A549 (cell line): Measurements from ENCODE around the gene POU4F3. TPM values are rescaled to one million over a fixed set of nuclear protein-coding genes. Genes with fewer than 3 reads are reported as not detected.

Experiments used
- ATAC-seq, 2 experiments: fragments of 200-7000 bp in 1 of 2; fragments of >200 bp in 1 of 2; cut with Nextera tagmentation in 1 of 2; cut with Tn5 transposase in 1 of 2; 3 replicates each; pipeline versions ENCODE4 v1.8.0 to v1.9.1; 2018 to 2020; ENCODE audit warnings: mild to moderate bottlenecking in 1 of 2, moderate library complexity in 1 of 2
- CTCF ChIA-PET: fragments of 300-600 bp; sonication (Branson Sonifier 250); formaldehyde crosslinking; extraction: SDS; loops from one replicate; lab custom pipeline; 2021; ENCODE audit warnings: antibody characterized with exemption, inconsistent platforms; lab: Yijun Ruan, JAX
- POLR2A ChIA-PET: fragments of 350-600 bp; formaldehyde crosslinking; extraction: SDS; loops from one replicate; lab custom pipeline; 2021; ENCODE audit warnings: antibody characterized with exemption, inconsistent platforms; lab: Yijun Ruan, JAX
- DNase-seq, 2 experiments: peaks; one replicate each; pipeline versions ENCODE4 v3.0.0 to v3.0.0-alpha.2; 2011 to 2016; ENCODE audit warnings: low read depth in 1 of 2, low spot score in 1 of 2
- FAIRE-seq: peaks from 2 replicates; lab custom pipeline; 2011; peaks lifted over from hg19 to GRCh38; lab: Jason Lieb, UNC
- H3K27ac ChIP-seq, 2 experiments: fragments of >200 bp; sonication (Bioruptor Twin); formaldehyde crosslinking; 3 replicates each; pipeline ENCODE4 v1.5.1; 2016 to 2017
- H3K4me1 ChIP-seq: fragments of >200 bp; sonication (Bioruptor Twin); formaldehyde crosslinking; 3 replicates; pipeline ENCODE4 v1.6.1; 2016
- H3K4me2 ChIP-seq: fragments of >200 bp; sonication (Bioruptor Twin); formaldehyde crosslinking; 3 replicates; pipeline ENCODE4 v1.6.1; 2016
- H3K4me3 ChIP-seq: fragments of >200 bp; sonication (Bioruptor Twin); formaldehyde crosslinking; 3 replicates; pipeline ENCODE4 v1.5.1; 2016
- H3K9me3 ChIP-seq: fragments of >200 bp; sonication (Bioruptor Twin); formaldehyde crosslinking; 3 replicates; pipeline ENCODE4 v1.6.1; 2016
- ATOH8 ChIP-seq: fragments of 250-450 bp; sonication (Bioruptor Pico); IDR thresholded peaks from 2 replicates; pipeline ENCODE4 v1.5.0; 2020; ENCODE audit warnings: low read depth, mild to moderate bottlenecking, moderate library complexity
- CHD4 ChIP-seq: fragments of 200-600 bp; sonication (generic); IDR thresholded peaks from 2 replicates; pipeline ENCODE4 v1.6.1; 2016; ENCODE audit warnings: antibody characterized with exemption, mild to moderate bottlenecking, borderline replicate concordance
- CTCF ChIP-seq: fragments of >200 bp; sonication (Bioruptor Twin); formaldehyde crosslinking; IDR thresholded peaks from 3 replicates; pipeline ENCODE4 v1.5.1; 2016
- E2F6 ChIP-seq: IDR thresholded peaks from 2 replicates; pipeline ENCODE4 v1.6.1; 2012; ENCODE audit warnings: low read depth, borderline replicate concordance
- EHMT2 ChIP-seq: fragments of 200-600 bp; sonication (generic); IDR thresholded peaks from 2 replicates; pipeline ENCODE4 v1.6.1; 2016; ENCODE audit warnings: antibody characterized with exemption, low read depth, mild to moderate bottlenecking, moderate library complexity
- EP300 ChIP-seq, 2 experiments: fragments of >200 bp; sonication (Bioruptor Twin); formaldehyde crosslinking; IDR thresholded peaks; 2 replicates in 1 of 2; 3 replicates in 1 of 2; pipeline ENCODE4 v1.6.1; 2016 to 2017
- FOSB ChIP-seq: fragments of 250-450 bp; sonication (Bioruptor Pico); IDR thresholded peaks from 2 replicates; pipeline ENCODE4 v1.5.0; 2020; ENCODE audit warnings: mild to moderate bottlenecking, moderate library complexity
- HEYL ChIP-seq: fragments of 250-450 bp; sonication (Bioruptor Pico); IDR thresholded peaks from 2 replicates; pipeline ENCODE4 v1.8.0; 2021; ENCODE audit warnings: mild to moderate bottlenecking, moderate library complexity
- HMGXB4 ChIP-seq: fragments of 250-450 bp; sonication (Bioruptor Pico); IDR thresholded peaks from 2 replicates; pipeline ENCODE4 v1.5.0; 2021; ENCODE audit warnings: mild to moderate bottlenecking, moderate library complexity, borderline replicate concordance
- HOXB5 ChIP-seq: fragments of 250-450 bp; sonication (Bioruptor Pico); IDR thresholded peaks from 2 replicates; pipeline ENCODE4 v1.5.0; 2020; ENCODE audit warnings: mild to moderate bottlenecking, moderate library complexity
- JUN ChIP-seq, 2 experiments: fragments of >200 bp; sonication (Bioruptor Twin); formaldehyde crosslinking; IDR thresholded peaks; 2 replicates in 1 of 2; 3 replicates in 1 of 2; pipeline ENCODE4 v1.6.1; 2016 to 2017
- NPAS2 ChIP-seq: fragments of 250-450 bp; sonication (Bioruptor Pico); IDR thresholded peaks from 2 replicates; pipeline ENCODE4 v1.8.0; 2022; ENCODE audit warnings: mild to moderate bottlenecking, moderate library complexity, borderline replicate concordance
- POLR2AphosphoS2 ChIP-seq: conservative IDR thresholded peaks from 2 replicates; pipeline ENCODE4 v1.6.1; 2012; ENCODE audit warnings: low read length, improper control_type of control experiment, inconsistent platforms
- RAD21 ChIP-seq, 2 experiments: fragments of >200 bp in 1 of 2; sonication (Bioruptor Twin) in 1 of 2; formaldehyde crosslinking in 1 of 2; IDR thresholded peaks in 1 of 2; conservative IDR thresholded peaks in 1 of 2; 2 replicates in 1 of 2; 3 replicates in 1 of 2; pipeline ENCODE4 v1.6.1; 2012 to 2018; ENCODE audit warnings: inconsistent platforms in 1 of 2
- RFX5 ChIP-seq: fragments of 450-650 bp; IDR thresholded peaks from 2 replicates; pipeline ENCODE4 v1.7.1; 2014; ENCODE audit warnings: antibody characterized with exemption, mild to moderate bottlenecking, moderate library complexity
- RNF2 ChIP-seq: fragments of 200-600 bp; sonication (generic); IDR thresholded peaks from 2 replicates; pipeline ENCODE4 v1.6.1; 2016; ENCODE audit warnings: low read depth, mild to moderate bottlenecking, antibody characterized with exemption, moderate library complexity, borderline replicate concordance
- SREBF2 ChIP-seq: fragments of 450-650 bp; IDR thresholded peaks from 2 replicates; pipeline ENCODE4 v1.6.1; 2014; ENCODE audit warnings: mild to moderate bottlenecking, moderate library complexity
- TP53 ChIP-seq: fragments of 250-450 bp; sonication (Bioruptor Pico); IDR thresholded peaks from 2 replicates; pipeline ENCODE4 v1.5.0; 2021; ENCODE audit warnings: mild to moderate bottlenecking, moderate library complexity
- ZFP36 ChIP-seq: fragments of 450-650 bp; IDR thresholded peaks from 2 replicates; pipeline ENCODE4 v1.6.1; 2014; ENCODE audit warnings: borderline replicate concordance; ENCODE audit not compliant: partially characterized antibody
- WGBS: methylation state at CpG from one replicate; pipeline ENCODE4 v1.1.6; 2017; ENCODE audit errors: missing lambda C conversion rate; 5-methylcytosine and 5-hydroxymethylcytosine counted together
- polyA plus RNA-seq, 4 experiments: library from polyadenylated mRNA; depleted of rRNA in 3 of 4; stranded (reverse); fragments of >200 nt; fragmentation: RNase III in 1 of 4; extraction: RNeasy Plus Mini Kit Qiagen cat#74134 plus additional on column Dnase treatment in 1 of 4; gene quantifications; 2 replicates in 3 of 4; 3 replicates in 1 of 4; pipeline ENCODE4 v1.2.3, GENCODE V29; 2011 to 2017

POU4F3 gene
- polyA plus RNA-seq, 2 of the 4 experiments (the other 2 are of a cell fraction) = 0.08 to 0.10 TPM

- TF ChIP-seq ZFP36 (no peak), HMGXB4 (CRISPR knock-in tag) (no peak), CTCF (no peak), HOXB5 (no peak), CHD4 (no peak), SREBF2 (no peak)
- TF ChIP-seq, all 56 proteins: peak for 0
Measured at GRCh38 chr5:146336197-146336596, 2.4 kb upstream of the POU4F3 start (continued).

GRCh38 chr5:146337264-146337904, 1.3 kb upstream of the POU4F3 start:
- ChIA-PET POLR2A (no interaction called here), CTCF (interaction anchor here (0.6 kb wide), 1 partner anchor 32 kb away, joined by 5 read pairs; no protein-coding TSS in a partner anchor)
- FAIRE-seq = no peak
- no peaks in the 10 kb centered on the region for H3K9me3 ChIP-seq
- no peak for DNase-seq
- H3K4me2 ChIP-seq = peak overlapping the region; percentile 81; the same call in 2 of the 3 replicates
- no peak for TF ChIP-seq EP300 (IDR thresholded peaks at IDR 0.05)
- TF ChIP-seq RNF2 = no peak
- no peaks in the 10 kb centered on the region for H3K4me1 ChIP-seq
- H3K4me3 ChIP-seq = no peak overlapping the region
- 35% methylated on average over 29 of the region's 34 CpGs for WGBS
- peak in 1 of 2 experiments; percentile 11; a peak in 1 of 6 replicates for ATAC-seq
- no peak overlapping the region for H3K27ac ChIP-seq

- Histone ChIP-seq H3K4me3 (peak overlapping the region; percentile 40; the same call in 2 of the 3 replicates), H3K27ac (no peak overlapping the region), H3K4me1 (no peaks in the 10 kb centered on the region), H3K4me2 (peak overlapping the region; percentile 81)
- CTCF ChIA-PET = interaction anchor here (0.6 kb wide), 1 partner anchor 33 kb away, joined by 5 read pairs; no protein-coding TSS in a partner anchor
- no peak for FAIRE-seq
- ATAC-seq = peak; percentile 6 to 24; a peak in 2 of 6 replicates
- TF ChIP-seq EHMT2 (no peak), ATOH8 (CRISPR knock-in tag) (no peak), RAD21 (conservative IDR thresholded peaks at IDR 0.05 in 1 of 2, IDR thresholded peaks at IDR 0.05 in 1 of 2) (no peak), FOSB (CRISPR knock-in tag) (no peak), ZFP36 (no peak), HMGXB4 (CRISPR knock-in tag) (no peak), CTCF (no peak), JUN (IDR thresholded peaks at IDR 0.05) (no peak), HEYL (CRISPR knock-in tag) (no peak), NPAS2 (CRISPR knock-in tag) (no peak), E2F6 (no peak), RFX5 (no peak), TP53 (CRISPR knock-in tag) (no peak), POLR2AphosphoS2 (no peak)
- TF ChIP-seq, all 56 proteins: peak for 0
- H3K9me3 ChIP-seq = no peaks in the 10 kb centered on the region
- POLR2A ChIA-PET = no interaction called here
- no peak for DNase-seq
- 17% methylated on average over 8 of the region's 8 CpGs for WGBS
Measured at GRCh38 chr5:146337928-146338327, 711 bp upstream of the POU4F3 start.
